Testis (tissue), 2 donors: ENCODE results near the gene TOMM40L.

Experiments used
- CTCF ChIP-seq, 3 experiments: fragments of 450-650 bp in 2 of 3; fragments of 200-600 bp in 1 of 3; sonication (generic) in 1 of 3; IDR thresholded peaks; one replicate each; pipeline ENCODE4 v1.5.1; 2016 to 2019; ENCODE audit warnings: antibody characterized with exemption in 3 of 3, mild to moderate bottlenecking in 2 of 3, moderate library complexity in 1 of 3
- POLR2A ChIP-seq: fragments of 450-650 bp; IDR thresholded peaks from one replicate; pipeline ENCODE4 v1.6.1; 2017; ENCODE audit warnings: antibody characterized with exemption, mild to moderate bottlenecking, moderate library complexity

GRCh38 chr1:161273402-161273801 lies 47.5 kb downstream of the TOMM40L start:
- TF ChIP-seq POLR2A (no peak), CTCF (IDR thresholded peaks at IDR 0.05) (no peak)
